ENCODE measurements around the gene NSUN6. TPM values are rescaled to one million over a fixed set of nuclear protein-coding genes. Genes with fewer than 3 reads are reported as not detected.

The NSUN6 gene
- total and polyA plus RNA-seq, 10 of the 15 experiments (the other 5 are each of a cell fraction or from before 2014, with no cell fraction given) = 10.2 to 25.0 (median 15.6) TPM

GRCh38 chr10:18625886-18626285 lies 25.5 kb downstream of the NSUN6 start:
- Histone ChIP-seq H3K4me1 (ENCODE audit: control insufficient read depth, insufficient read depth, low read length) (no peaks in the 10 kb centered on the region), H3K36me3 (ENCODE audit: control insufficient read depth in 2 of 2, insufficient read depth in 2 of 2, low read length in 1 of 2) (no peaks in the 10 kb centered on the region), H3K27ac (ENCODE audit: control insufficient read depth, insufficient read depth) (no peak overlapping the region), H3K4me3 (no peak overlapping the region), H3K9me3 (replicated peaks; ENCODE audit: control insufficient read depth, insufficient read depth, low read length) (no peaks in the 10 kb centered on the region), H3K9ac (ENCODE audit: control insufficient read depth, insufficient read depth, low read length) (no peak overlapping the region), H4K20me1 (ENCODE audit: control insufficient read depth, insufficient read depth) (no peaks in the 10 kb centered on the region), H3K27me3 (replicated peaks in 1 of 2; ENCODE audit: control insufficient read depth in 2 of 2, insufficient read depth in 2 of 2, low read length in 1 of 2) (no peaks in the 10 kb centered on the region), H2AFZ (ENCODE audit: control insufficient read depth, low read depth, low read length) (no peak overlapping the region), H3K79me2 (ENCODE audit: control insufficient read depth, insufficient read depth, low read length) (no peaks in the 10 kb centered on the region), H3K4me2 (ENCODE audit: control insufficient read depth, insufficient read depth) (no peak overlapping the region)
- BruUV-seq (replicated peaks) = no TSS peak
- ChIA-PET POLR2A (no interaction called here), SMC1A (ENCODE audit: uncharacterized antibody, unreplicated experiment) (no interaction called here), CTCF (no interaction called here), RAD21 (ENCODE audit: unreplicated experiment) (no interaction called here)
- DNase-seq (ENCODE audit: low read depth, low spot score) (no peak), ATAC-seq (no peak), FAIRE-seq (no peak)
- WGBS (ENCODE audit: insufficient coverage, insufficient replicate concordance, low lambda C conversion rate, missing lambda C conversion rate) = 88% methylated on average over 5 of the region's 5 CpGs
- in situ Hi-C loops (cut with MboI) (no loop called here), intact Hi-C loops (cut with micrococcal nuclease; ENCODE audit: unreplicated experiment) (no loop called here)
- TF ChIP-seq JUND (IDR thresholded peaks at IDR 0.05; ENCODE audit: low read depth, low read length) (no peak), ATF3 (IDR thresholded peaks at IDR 0.05; ENCODE audit: borderline replicate concordance, extremely low read depth, low read depth, low read length) (no peak), SREBF1 (IDR thresholded peaks at IDR 0.05; ENCODE audit: low read length) (no peak), HDGF (IDR thresholded peaks at IDR 0.05) (no peak), MXI1 (IDR thresholded peaks at IDR 0.05; ENCODE audit: low read depth, low read length) (no peak), BCLAF1 (IDR thresholded peaks at IDR 0.05) (no peak), BCL11A (IDR thresholded peaks at IDR 0.05; ENCODE audit: low read depth, low read length) (no peak), TCF12 (IDR thresholded peaks at IDR 0.05; ENCODE audit: low read depth, low read length) (no peak), HDAC6 (IDR thresholded peaks at IDR 0.05; ENCODE audit: unreplicated experiment) (no peak), RAD51 (IDR thresholded peaks at IDR 0.05) (no peak), CBFB (IDR thresholded peaks at IDR 0.05; ENCODE audit: low read depth) (no peak), CUX1 (IDR thresholded peaks at IDR 0.05; ENCODE audit: insufficient replicate concordance, low read depth, low read length) (no peak), NFYA (IDR thresholded peaks at IDR 0.05; ENCODE audit: borderline replicate concordance, low read depth, low read length) (no peak), ZBED1 (IDR thresholded peaks at IDR 0.05; ENCODE audit: borderline replicate concordance) (no peak), LARP7 (IDR thresholded peaks at IDR 0.05) (no peak)

Data from GM12878 (cell line).